ENCODE data around the gene KDM8. TPM values are rescaled to one million over a fixed set of nuclear protein-coding genes. Genes with fewer than 3 reads are reported as not detected.

KDM8 gene
- total RNA-seq, 1 experiment from 2014 or later: 4.3 TPM

- no peak for DNase-seq
- Histone ChIP-seq H3K4me3 (no peak overlapping the region), H3K4me1 (no peaks in the 10 kb centered on the region), H3K9me3 (replicated peaks) (no peaks in the 10 kb centered on the region), H3K27me3 (no peaks in the 10 kb centered on the region), H3K27ac (no peak overlapping the region), H3K36me3 (no peaks in the 10 kb centered on the region)
Observed at GRCh38 chr16:27267037-27267677, 63.8 kb downstream of the KDM8 start.

- no peaks in the 10 kb centered on the region for H3K27me3 ChIP-seq
- no peaks in the 10 kb centered on the region for H3K36me3 ChIP-seq
- DNase-seq: peak; percentile 96
- H3K9me3 ChIP-seq (replicated peaks): no peaks in the 10 kb centered on the region
- peak within 1 kb of the TSS; percentile 53 for H3K27ac ChIP-seq
- H3K4me3 ChIP-seq: peak within 1 kb of the TSS; percentile 76
- no peaks in the 10 kb centered on the region for H3K4me1 ChIP-seq
Observed at GRCh38 chr16:27268376-27269299, 65.3 kb downstream of the KDM8 start, which contains the start of gene NSMCE1. NSMCE1 (minus strand) TSS chr16:27268772; CDS start chr16:27257570, 11,202 bp downstream.

- Histone ChIP-seq H3K9me3 (replicated peaks) (no peaks in the 10 kb centered on the region), H3K27ac (no peak overlapping the region), H3K4me1 (no peaks in the 10 kb centered on the region), H3K27me3 (no peaks in the 10 kb centered on the region), H3K4me3 (peak overlapping the region; percentile 76), H3K36me3 (no peaks in the 10 kb centered on the region)
- DNase-seq: no peak
Observed at GRCh38 chr16:27269300-27270150, 66.2 kb downstream of the KDM8 start.

GRCh38 chr16:27270349-27270748 is 67.0 kb downstream of the KDM8 start:
- no peaks in the 10 kb centered on the region for H3K27me3 ChIP-seq
- DNase-seq: no peak
- H3K4me3 ChIP-seq: no peak overlapping the region
- no peaks in the 10 kb centered on the region for H3K4me1 ChIP-seq
- no peak overlapping the region for H3K27ac ChIP-seq
- no peaks in the 10 kb centered on the region for H3K9me3 ChIP-seq (replicated peaks)
- H3K36me3 ChIP-seq: no peaks in the 10 kb centered on the region

Other genes with a start within 250 kb of the KDM8 start
- not detected in 2 replicates for gene C16orf82, start 136.6 kb upstream of the KDM8 start, total RNA-seq (2014; rRNA removed; shearing (Covaris generic))
- 38.3 and 39.5 TPM in 2 replicates for gene NSMCE1, start 65.2 kb downstream of the KDM8 start, total RNA-seq (2014; rRNA removed; shearing (Covaris generic))
- gene IL4R, start 110.4 kb downstream of the KDM8 start, total RNA-seq (2014; rRNA removed; shearing (Covaris generic)): 71.0 and 75.1 TPM in 2 replicates
- 3.8 and 4.6 TPM in 2 replicates for gene IL21R, start 198.6 kb downstream of the KDM8 start, total RNA-seq (2014; rRNA removed; shearing (Covaris generic))